Activated CD4-positive, alpha-beta T cell treated with anti-CD3 and anti-CD28 coated beads, Interleukin-2, amount 50 U/mL, for 48 hours (primary cell): Measurements from ENCODE around the gene CD200.
"Not testable (repeated sequence)": the region's sequence is repeated elsewhere in the genome, so short reads cannot be mapped to it uniquely, and the experiment has no call there.

Source experiments
- DNase-seq, 2 experiments: peaks; one replicate each; pipeline ENCODE4 v3.0.0-alpha.2; 2020

The CD200 gene

GRCh38 chr3:112391648-112392047 is 58.7 kb downstream of the CD200 start:
- no peak for DNase-seq

GRCh38 chr3:112392393-112393359 is 59.7 kb downstream of the CD200 start:
- no peak for DNase-seq

- no peak for DNase-seq
Observed at GRCh38 chr3:112393360-112393728, 60.4 kb downstream of the CD200 start.

GRCh38 chr3:112394003-112394640 is 61.2 kb downstream of the CD200 start:
- DNase-seq = no peak

GRCh38 chr3:112395181-112395895 is 62.4 kb downstream of the CD200 start:
- no peak for DNase-seq

- no peak for DNase-seq
Observed at GRCh38 chr3:112395896-112396290, 62.9 kb downstream of the CD200 start.

GRCh38 chr3:112397556-112397955 is 64.6 kb downstream of the CD200 start:
- DNase-seq = no peak

GRCh38 chr3:112399064-112399463 is 66.1 kb downstream of the CD200 start:
- DNase-seq = no peak

GRCh38 chr3:112399554-112399953 is 66.6 kb downstream of the CD200 start:
- DNase-seq = not testable (repeated sequence)

GRCh38 chr3:112400317-112400716 is 67.4 kb downstream of the CD200 start:
- not testable (repeated sequence) for DNase-seq

GRCh38 chr3:112401617-112402016 is 68.7 kb downstream of the CD200 start:
- DNase-seq = no peak

GRCh38 chr3:112403103-112403502 is 70.1 kb downstream of the CD200 start:
- no peak for DNase-seq

GRCh38 chr3:112404924-112405549 is 72.1 kb downstream of the CD200 start:
- not testable (repeated sequence) for DNase-seq

- peak; percentile 35 to 48 for DNase-seq
Observed at GRCh38 chr3:112405845-112406244, 72.9 kb downstream of the CD200 start.

- DNase-seq = no peak
Observed at GRCh38 chr3:112407214-112407887, 74.4 kb downstream of the CD200 start.

GRCh38 chr3:112407888-112408702 is 75.1 kb downstream of the CD200 start:
- no peak for DNase-seq

- DNase-seq = no peak
Observed at GRCh38 chr3:112409041-112409440, 76.1 kb downstream of the CD200 start.

GRCh38 chr3:112411425-112411824 is 78.5 kb downstream of the CD200 start:
- DNase-seq = no peak
